NT2/D1 (cell line): ENCODE results near the gene MEST.

Experiments
- DNase-seq: peaks from one replicate; pipeline ENCODE4 v3.0.0-alpha.2; 2011; ENCODE audit warnings: low read depth, low spot score
- H3K27me3 ChIP-seq: 2 replicates; pipeline ENCODE4 v1.6.0; 2011; ENCODE audit warnings: mild to moderate bottlenecking; ENCODE audit not compliant: insufficient read length, insufficient read depth
- H3K36me3 ChIP-seq: 2 replicates; pipeline ENCODE4 v1.6.1; 2011; ENCODE audit warnings: mild to moderate bottlenecking, low read length, mixed read lengths; ENCODE audit not compliant: insufficient read depth, insufficient read length
- H3K4me1 ChIP-seq: 2 replicates; pipeline ENCODE4 v1.5.1; 2011; ENCODE audit not compliant: insufficient read depth, insufficient read length
- H3K4me3 ChIP-seq: 2 replicates; pipeline ENCODE4 v1.5.1; 2011; ENCODE audit warnings: low read depth; ENCODE audit not compliant: insufficient read length
- H3K9ac ChIP-seq: 2 replicates; pipeline ENCODE4 v1.6.0; 2011; ENCODE audit warnings: low read depth; ENCODE audit not compliant: insufficient read length
- H3K9me3 ChIP-seq: 2 replicates; pipeline ENCODE4 v1.5.1; 2011; ENCODE audit warnings: mild to moderate bottlenecking, low read length; ENCODE audit not compliant: insufficient read depth
- SUZ12 ChIP-seq: IDR thresholded peaks from 2 replicates; pipeline ENCODE4 v1.6.1; 2011; ENCODE audit not compliant: insufficient read length, insufficient read depth; ENCODE audit errors: extremely low read depth
- YY1 ChIP-seq: IDR thresholded peaks from 2 replicates; pipeline ENCODE4 v1.6.1; 2011; ENCODE audit not compliant: insufficient read length, insufficient read depth
- ZNF274 ChIP-seq: IDR thresholded peaks from 2 replicates; pipeline ENCODE4 v1.6.1; 2011; ENCODE audit warnings: mild to moderate bottlenecking, low read depth, low read length

MEST gene

GRCh38 chr7:130475776-130476175 lies 16.1 kb upstream of the MEST start:
- DNase-seq = no peak
- no peaks in the 10 kb centered on the region for H3K27me3 ChIP-seq
- TF ChIP-seq SUZ12 (no peak), ZNF274 (no peak), YY1 (no peak)
- H3K36me3 ChIP-seq = no peaks in the 10 kb centered on the region
- no peak overlapping the region for H3K4me3 ChIP-seq
- no peaks in the 10 kb centered on the region for H3K4me1 ChIP-seq
- peaks cover 9% of the 10 kb centered on the region for H3K9me3 ChIP-seq
- H3K9ac ChIP-seq = no peak overlapping the region

GRCh38 chr7:130476297-130477150 lies 15.4 kb upstream of the MEST start:
- H3K4me1 ChIP-seq = no peaks in the 10 kb centered on the region
- H3K27me3 ChIP-seq = no peaks in the 10 kb centered on the region
- H3K4me3 ChIP-seq = no peak overlapping the region
- H3K9ac ChIP-seq = no peak overlapping the region
- no peaks in the 10 kb centered on the region for H3K36me3 ChIP-seq
- TF ChIP-seq SUZ12 (no peak), ZNF274 (no peak), YY1 (no peak)
- DNase-seq = no peak
- H3K9me3 ChIP-seq = peaks cover 9% of the 10 kb centered on the region

DNA sequence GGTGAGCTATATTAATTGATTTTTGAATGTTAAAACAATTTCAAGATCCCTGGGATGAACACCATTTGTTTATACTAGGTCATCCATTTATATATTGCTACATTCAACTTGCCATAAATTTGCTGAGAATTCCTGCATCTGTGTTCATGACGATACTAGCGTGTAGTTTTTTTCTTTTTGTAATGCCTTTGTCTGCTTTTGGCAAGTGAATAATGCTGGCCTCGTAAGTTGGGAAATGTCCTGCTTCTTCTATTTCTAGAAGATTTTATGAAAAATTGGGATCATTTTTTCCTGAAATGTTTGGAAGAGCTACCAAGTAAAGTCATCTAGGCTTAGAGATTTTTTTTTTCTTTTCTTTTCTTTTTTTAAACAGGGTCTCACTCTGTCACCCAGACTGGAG lies 12.9 kb upstream of the MEST start:
- no peak overlapping the region for H3K9ac ChIP-seq

DNA sequence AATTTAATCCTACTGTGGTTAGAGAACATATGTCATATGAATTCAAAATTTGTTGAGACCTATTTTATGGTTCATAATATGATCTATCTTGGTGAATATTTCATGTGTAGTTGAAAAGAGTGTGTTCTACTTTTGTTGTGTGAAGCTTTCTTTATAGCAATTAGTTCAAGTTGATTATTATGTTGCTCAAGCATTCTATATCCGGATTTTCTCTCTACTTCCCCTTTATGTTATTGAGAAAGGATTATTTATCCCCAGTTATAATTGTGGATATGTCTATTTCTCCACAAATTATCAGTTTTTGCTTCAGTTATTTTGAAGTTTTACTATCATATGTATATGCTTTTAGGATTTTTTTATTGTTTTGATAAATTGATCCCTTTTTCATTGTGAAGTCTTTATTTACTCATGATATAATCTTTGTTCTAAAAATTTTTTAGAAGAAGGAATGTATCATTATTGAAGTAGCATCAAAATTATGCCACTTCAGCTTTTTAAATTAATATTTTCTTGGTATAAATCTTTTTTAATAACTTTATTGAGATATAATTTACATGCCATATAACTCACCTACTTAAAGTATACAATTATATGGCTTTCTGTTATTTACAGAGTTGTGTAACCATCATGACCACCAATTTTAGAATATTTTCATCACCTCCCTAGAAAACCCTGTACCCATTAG lies 12.0 kb upstream of the MEST start:
- Histone ChIP-seq H3K36me3 (no peaks in the 10 kb centered on the region), H3K4me1 (no peaks in the 10 kb centered on the region), H3K4me3 (no peak overlapping the region), H3K9me3 (peaks cover 9% of the 10 kb centered on the region), H3K27me3 (no peaks in the 10 kb centered on the region), H3K9ac (no peak overlapping the region)
- no peak for DNase-seq
- no peak for TF ChIP-seq YY1
- no peak for TF ChIP-seq ZNF274
- no peak for TF ChIP-seq SUZ12

More for the DNA sequence above, 12.9 kb upstream of the MEST start:
- H3K9me3 ChIP-seq = peaks cover 9% of the 10 kb centered on the region
- no peak for DNase-seq
- H3K27me3 ChIP-seq = no peaks in the 10 kb centered on the region
- H3K4me1 ChIP-seq = no peaks in the 10 kb centered on the region
- TF ChIP-seq SUZ12 = no peak
- no peaks in the 10 kb centered on the region for H3K36me3 ChIP-seq
- no peak overlapping the region for H3K4me3 ChIP-seq

DNA sequence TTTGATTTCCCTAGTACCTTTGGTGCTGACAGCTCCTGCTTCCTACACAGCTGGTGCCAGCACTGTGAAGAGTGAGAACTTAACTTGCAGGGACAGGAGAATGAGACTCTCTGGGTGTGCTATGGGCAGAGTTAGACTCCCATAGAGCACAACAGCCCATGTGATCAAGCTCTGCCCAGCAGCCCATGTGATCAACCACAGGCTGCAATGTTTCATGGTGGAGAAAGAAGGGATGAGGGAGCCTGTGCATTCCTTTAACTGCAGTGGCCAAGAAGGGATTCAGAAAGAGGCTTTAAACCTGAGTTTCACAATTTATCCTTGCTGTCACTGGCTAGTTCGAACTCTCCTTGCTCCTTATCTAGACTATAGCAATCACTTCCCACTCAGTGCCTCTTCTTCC lies 10.0 kb upstream of the MEST start:
- no peaks in the 10 kb centered on the region for H3K27me3 ChIP-seq
- H3K4me3 ChIP-seq = no peak overlapping the region
- no peak for TF ChIP-seq SUZ12
- no peak for TF ChIP-seq YY1
- no peak for TF ChIP-seq ZNF274
- H3K4me1 ChIP-seq = no peaks in the 10 kb centered on the region
- DNase-seq = no peak
- H3K9ac ChIP-seq = no peak overlapping the region
- H3K36me3 ChIP-seq = no peaks in the 10 kb centered on the region
- H3K9me3 ChIP-seq = peaks cover 9% of the 10 kb centered on the region

- H3K4me3 ChIP-seq = no peak overlapping the region
- peaks cover 6% of the 10 kb centered on the region for H3K9me3 ChIP-seq
- TF ChIP-seq SUZ12 (no peak), ZNF274 (no peak), YY1 (no peak)
- H3K4me1 ChIP-seq = no peaks in the 10 kb centered on the region
- H3K27me3 ChIP-seq = no peaks in the 10 kb centered on the region
- H3K36me3 ChIP-seq = no peaks in the 10 kb centered on the region
- H3K9ac ChIP-seq = no peak overlapping the region
- DNase-seq = no peak
Observed at GRCh38 chr7:130483031-130483430, 8.9 kb upstream of the MEST start.

- no peak overlapping the region for H3K4me3 ChIP-seq
- TF ChIP-seq SUZ12 (no peak), ZNF274 (no peak), YY1 (no peak)
- no peaks in the 10 kb centered on the region for H3K9me3 ChIP-seq
- H3K4me1 ChIP-seq = no peaks in the 10 kb centered on the region
- no peaks in the 10 kb centered on the region for H3K36me3 ChIP-seq
- no peak overlapping the region for H3K9ac ChIP-seq
- peaks cover 12% of the 10 kb centered on the region for H3K27me3 ChIP-seq
- no peak for DNase-seq
Observed at GRCh38 chr7:130485734-130486113, 6.2 kb upstream of the MEST start.
